Fibroblast of mammary gland (primary cell): Measurements from ENCODE around the gene COQ3.
"Not testable (repeated sequence)": the region's sequence is repeated elsewhere in the genome, so short reads cannot be mapped to it uniquely, and the experiment has no call there.

ENCODE experiments used
- DNase-seq: peaks from one replicate; pipeline ENCODE4 v3.0.0-alpha.2; 2010; ENCODE audit warnings: low read depth
- H3K4me3 ChIP-seq: 2 replicates; pipeline ENCODE4 v1.5.1; 2011; ENCODE audit warnings: low read depth, mild to moderate bottlenecking, low read length, moderate library complexity; ENCODE audit not compliant: control insufficient read depth
- TF ChIP-seq, protein P1 (sequence below): conservative IDR thresholded peaks from 2 replicates; pipeline ENCODE4 v1.5.1; 2011; ENCODE audit warnings: low read depth, low read length, inconsistent platforms; ENCODE audit not compliant: control insufficient read depth, insufficient read depth

The COQ3 gene

DNA sequence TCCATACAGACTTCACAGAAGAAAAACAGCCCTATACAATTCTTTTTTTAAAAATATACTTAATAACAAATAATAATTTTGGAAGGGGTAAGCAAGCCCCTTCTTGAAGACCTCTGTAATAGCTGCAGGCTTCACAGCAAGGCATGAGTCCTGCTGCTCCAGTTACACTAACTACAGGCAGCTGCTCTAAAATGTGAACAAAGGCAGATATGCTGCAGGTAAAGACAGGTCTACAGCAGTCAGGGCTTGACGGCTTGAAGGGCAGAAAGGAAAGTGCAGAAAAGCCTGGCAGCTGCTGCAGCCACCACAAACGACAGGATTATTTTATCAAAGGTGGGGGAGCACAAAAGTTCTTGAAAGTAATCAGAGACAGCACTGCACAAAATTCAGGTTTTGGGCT is 55.8 kb downstream of the COQ3 start:
- TF ChIP-seq, protein P1, sequence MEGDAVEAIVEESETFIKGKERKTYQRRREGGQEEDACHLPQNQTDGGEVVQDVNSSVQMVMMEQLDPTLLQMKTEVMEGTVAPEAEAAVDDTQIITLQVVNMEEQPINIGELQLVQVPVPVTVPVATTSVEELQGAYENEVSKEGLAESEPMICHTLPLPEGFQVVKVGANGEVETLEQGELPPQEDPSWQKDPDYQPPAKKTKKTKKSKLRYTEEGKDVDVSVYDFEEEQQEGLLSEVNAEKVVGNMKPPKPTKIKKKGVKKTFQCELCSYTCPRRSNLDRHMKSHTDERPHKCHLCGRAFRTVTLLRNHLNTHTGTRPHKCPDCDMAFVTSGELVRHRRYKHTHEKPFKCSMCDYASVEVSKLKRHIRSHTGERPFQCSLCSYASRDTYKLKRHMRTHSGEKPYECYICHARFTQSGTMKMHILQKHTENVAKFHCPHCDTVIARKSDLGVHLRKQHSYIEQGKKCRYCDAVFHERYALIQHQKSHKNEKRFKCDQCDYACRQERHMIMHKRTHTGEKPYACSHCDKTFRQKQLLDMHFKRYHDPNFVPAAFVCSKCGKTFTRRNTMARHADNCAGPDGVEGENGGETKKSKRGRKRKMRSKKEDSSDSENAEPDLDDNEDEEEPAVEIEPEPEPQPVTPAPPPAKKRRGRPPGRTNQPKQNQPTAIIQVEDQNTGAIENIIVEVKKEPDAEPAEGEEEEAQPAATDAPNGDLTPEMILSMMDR = no peak

DNA sequence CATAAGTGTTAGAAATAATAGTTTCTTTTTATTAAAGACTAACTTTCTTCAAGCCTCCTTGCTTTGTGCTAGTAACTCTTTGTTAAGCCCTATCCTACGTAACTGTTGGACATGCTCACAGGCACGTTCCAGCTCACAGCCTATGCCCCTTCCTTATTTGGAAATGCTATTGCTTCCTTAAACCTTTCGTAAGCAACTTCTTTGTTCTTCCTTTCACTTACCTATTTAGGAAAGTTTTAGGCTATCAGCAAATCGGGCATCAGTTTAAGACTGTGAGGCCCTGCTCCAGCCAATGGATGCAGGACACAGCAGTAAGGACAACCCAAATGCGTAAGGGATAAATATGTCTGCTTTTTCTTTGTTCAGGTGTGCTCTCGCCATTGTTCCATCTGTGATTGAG is 58.7 kb downstream of the COQ3 start:
- H3K4me3 ChIP-seq = not testable (repeated sequence)

More for the DNA sequence above, 55.8 kb downstream of the COQ3 start:
- H3K4me3 ChIP-seq = no peak overlapping the region
- no peak for DNase-seq

DNA sequence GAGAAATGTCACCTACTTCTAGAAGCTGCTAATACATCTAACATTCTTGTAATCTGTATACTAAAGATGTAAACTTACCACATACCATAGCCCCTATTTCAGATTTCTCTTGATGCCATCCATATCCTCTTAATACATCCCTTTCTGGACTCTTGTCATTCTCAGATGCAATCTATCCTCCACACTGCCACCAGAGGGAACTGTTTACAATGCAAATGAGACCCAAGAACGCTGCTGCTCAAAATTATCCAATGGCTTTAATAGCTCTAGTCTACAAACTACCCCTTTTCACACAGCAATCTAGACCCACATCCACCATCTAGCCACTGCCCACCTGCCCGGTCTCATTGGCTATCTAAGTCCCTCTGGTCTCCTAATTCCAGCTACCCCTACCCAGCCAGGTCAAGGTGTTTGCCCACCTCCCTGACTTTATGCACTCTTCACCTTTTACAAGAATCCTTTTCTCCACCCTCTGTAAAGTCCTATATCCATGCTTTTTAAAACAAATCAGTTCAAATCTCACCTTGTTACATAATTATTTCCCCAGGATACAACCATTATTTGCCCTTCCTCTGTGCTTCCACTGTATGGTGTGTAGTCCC is 59.4 kb downstream of the COQ3 start:
- H3K4me3 ChIP-seq = no peak overlapping the region
- DNase-seq = peak; percentile 63
- TF ChIP-seq, protein P1 = peak; percentile 64

More for the DNA sequence above, 58.7 kb downstream of the COQ3 start:
- DNase-seq = not testable (repeated sequence)

DNA sequence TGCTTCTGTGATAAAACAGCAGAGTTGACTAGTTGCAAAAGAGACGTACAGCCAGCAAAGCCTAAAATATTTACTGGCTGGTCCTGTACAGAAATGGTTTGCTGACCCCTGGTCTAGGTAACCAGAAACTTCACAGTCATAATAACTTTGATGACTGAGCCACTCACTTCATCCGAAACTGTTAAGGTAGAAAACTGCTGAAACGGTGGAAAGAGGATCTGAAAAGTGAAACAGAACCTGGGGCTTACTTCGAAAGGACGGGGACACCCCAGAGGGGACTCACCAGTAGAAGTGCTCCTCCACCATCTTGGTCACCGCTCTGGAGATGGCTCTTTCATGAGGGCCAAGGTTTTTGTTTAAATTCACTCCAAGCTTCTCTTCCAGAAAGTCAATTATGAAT is 60.9 kb downstream of the COQ3 start:
- H3K4me3 ChIP-seq = no peak overlapping the region
- TF ChIP-seq, protein P1 = no peak
- DNase-seq = no peak

DNA sequence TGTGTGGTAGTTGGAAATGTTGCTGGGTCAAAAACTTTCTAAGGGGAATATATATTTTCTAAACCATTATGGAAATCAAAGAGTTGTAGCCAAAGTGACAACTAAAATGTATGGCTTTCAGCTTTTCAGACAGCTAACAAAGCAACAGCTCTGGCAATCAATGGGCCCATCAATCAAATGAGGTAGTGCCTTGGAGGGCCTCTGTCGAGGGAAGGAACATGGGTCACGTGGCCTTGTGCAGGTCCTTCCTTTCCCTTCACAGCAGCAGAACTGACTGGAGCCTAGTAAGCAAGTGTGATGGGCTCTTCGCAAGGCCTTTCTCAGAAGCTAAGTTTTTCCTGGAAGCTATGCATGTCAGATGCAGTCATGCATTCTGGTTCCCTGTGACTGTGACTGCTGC is 62.5 kb downstream of the COQ3 start:
- TF ChIP-seq, protein P1 = no peak
- no peak for DNase-seq
- no peak overlapping the region for H3K4me3 ChIP-seq

DNA sequence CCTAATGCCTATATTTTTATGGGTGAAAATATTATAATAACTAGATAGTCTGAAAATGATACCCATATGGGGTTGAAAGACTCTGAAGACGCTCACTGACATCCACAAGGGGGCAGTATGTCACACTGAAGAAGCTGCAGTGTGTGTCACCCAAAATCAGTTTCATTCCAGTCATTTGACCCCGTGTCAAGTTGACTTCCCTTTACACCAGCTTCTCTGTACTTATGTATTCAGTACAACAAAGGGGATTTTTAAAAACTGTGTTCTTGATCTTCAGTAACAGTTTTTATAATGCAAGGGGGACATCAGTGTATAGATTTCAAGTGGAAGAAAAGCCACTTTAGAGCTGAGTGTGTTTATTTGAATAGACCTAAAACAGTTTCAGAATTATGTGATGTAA is 63.8 kb downstream of the COQ3 start:
- no peak overlapping the region for H3K4me3 ChIP-seq
- TF ChIP-seq, protein P1 = peak; percentile 88
- peak; percentile 79 for DNase-seq

DNA sequence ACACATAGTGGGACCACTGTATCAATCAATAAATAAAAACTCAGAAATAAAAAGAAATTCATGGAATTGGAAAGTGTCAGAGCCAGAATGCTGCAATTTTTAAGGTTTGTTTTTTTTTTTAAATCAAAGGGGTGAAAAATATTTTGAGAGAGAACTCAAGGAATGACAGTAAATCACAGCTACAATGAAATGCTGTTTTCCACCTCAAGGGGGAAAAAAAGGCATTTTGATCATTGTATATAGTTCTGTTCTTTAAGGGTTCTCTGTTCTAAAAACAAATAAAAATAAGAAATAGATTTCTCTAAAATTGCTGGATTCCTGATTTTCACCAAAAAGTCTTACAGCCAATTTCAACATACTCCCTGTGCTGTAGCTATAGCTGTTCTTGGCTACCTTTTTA is 69.0 kb downstream of the COQ3 start:
- TF ChIP-seq, protein P1 = no peak
- DNase-seq = no peak
- H3K4me3 ChIP-seq = no peak overlapping the region
